Kidney epithelial cell (primary cell): ENCODE results near the gene SERPINB11. TPM values are rescaled to one million over a fixed set of nuclear protein-coding genes. Genes with fewer than 3 reads are reported as not detected.
"Not testable (repeated sequence)": the region's sequence is repeated elsewhere in the genome, so short reads cannot be mapped to it uniquely, and the experiment has no call there.

Experiments used
- DNase-seq: peaks from one replicate; pipeline ENCODE4 v3.0.0-alpha.2; 2010; ENCODE audit warnings: low read depth
- H3K27me3 ChIP-seq: 2 replicates; pipeline ENCODE4 v1.6.0; 2011; ENCODE audit warnings: low read length; ENCODE audit not compliant: control insufficient read depth, insufficient read depth
- H3K36me3 ChIP-seq: 2 replicates; pipeline ENCODE4 v1.5.1; 2011; ENCODE audit warnings: low read length; ENCODE audit not compliant: control insufficient read depth, insufficient read depth
- H3K4me3 ChIP-seq: 2 replicates; pipeline ENCODE4 v1.5.1; 2011; ENCODE audit warnings: low read depth, mild to moderate bottlenecking, control low read depth, low read length
- CTCF ChIP-seq: IDR thresholded peaks from 2 replicates; pipeline ENCODE4 v1.5.1; 2011; ENCODE audit warnings: mild to moderate bottlenecking, moderate library complexity, low read length, control low read depth, inconsistent platforms; ENCODE audit not compliant: insufficient read depth, poor library complexity, severe bottlenecking
- total RNA-seq: library from RNA; depleted of rRNA; stranded (reverse); fragments of >200 nt; gene quantifications from 2 replicates; pipeline ENCODE4 v1.2.3, GENCODE V29; 2015

Gene SERPINB11
- total RNA-seq, 1 donor from 2014 or later, result not detected

GRCh38 chr18:63758615-63759240 is 56.0 kb downstream of the SERPINB11 start:
- no peak for DNase-seq
- Histone ChIP-seq H3K4me3 (no peak overlapping the region), H3K36me3 (no peaks in the 10 kb centered on the region), H3K27me3 (no peaks in the 10 kb centered on the region)
- no peak for TF ChIP-seq CTCF

- DNase-seq, H3K27me3 ChIP-seq, H3K4me3 ChIP-seq, H3K36me3 ChIP-seq: not testable (repeated sequence)
Measured at GRCh38 chr18:63759786-63760185, 57.0 kb downstream of the SERPINB11 start.

GRCh38 chr18:63762518-63762917 is 59.8 kb downstream of the SERPINB11 start:
- H3K4me3 ChIP-seq, result no peak overlapping the region
- H3K36me3 ChIP-seq, result no peaks in the 10 kb centered on the region
- H3K27me3 ChIP-seq, result no peaks in the 10 kb centered on the region
- TF ChIP-seq CTCF, result no peak
- no peak for DNase-seq

- no peak overlapping the region for H3K4me3 ChIP-seq
- no peaks in the 10 kb centered on the region for H3K36me3 ChIP-seq
- no peaks in the 10 kb centered on the region for H3K27me3 ChIP-seq
- no peak for DNase-seq
- no peak for TF ChIP-seq CTCF
Measured at GRCh38 chr18:63763831-63764600, 61.3 kb downstream of the SERPINB11 start.

GRCh38 chr18:63765837-63766236 is 63.1 kb downstream of the SERPINB11 start:
- DNase-seq, result no peak
- no peaks in the 10 kb centered on the region for H3K36me3 ChIP-seq

More at GRCh38 chr18:63765837-63766236, 63.1 kb downstream of the SERPINB11 start:
- no peaks in the 10 kb centered on the region for H3K27me3 ChIP-seq
- H3K4me3 ChIP-seq, result no peak overlapping the region
- TF ChIP-seq CTCF, result no peak

Other genes with a start within 250 kb of the SERPINB11 start
- 1.0 and 2.3 TPM in 2 replicates for gene SERPINB5, start 226.0 kb upstream of the SERPINB11 start, total RNA-seq
- not detected in 2 replicates for gene SERPINB12, start 160.6 kb upstream of the SERPINB11 start, total RNA-seq
- gene SERPINB13, start 115.6 kb upstream of the SERPINB11 start, total RNA-seq, result not detected in 2 replicates
- gene SERPINB4, start 58.7 kb upstream of the SERPINB11 start, total RNA-seq, result not detected in 2 replicates
- gene SERPINB3, start 41.1 kb upstream of the SERPINB11 start, total RNA-seq, result not detected in 2 replicates
- 2.2 and 3.1 TPM in 2 replicates for gene SERPINB7, start 72.5 kb downstream of the SERPINB11 start, total RNA-seq
- gene SERPINB2, start 184.7 kb downstream of the SERPINB11 start, total RNA-seq, result 3.3 and 4.1 TPM in 2 replicates
- not detected in 2 replicates for gene SERPINB10, start 205.0 kb downstream of the SERPINB11 start, total RNA-seq
- not detected in 2 replicates for gene HMSD, start 246.3 kb downstream of the SERPINB11 start, total RNA-seq